Testis (tissue), 2 donors: Measurements from ENCODE around the gene SSBP1.

ENCODE experiments used
- POLR2A ChIP-seq: fragments of 450-650 bp; IDR thresholded peaks from one replicate; pipeline ENCODE4 v1.6.1; 2017; ENCODE audit warnings: antibody characterized with exemption, mild to moderate bottlenecking, moderate library complexity
- TF ChIP-seq, protein P1 (sequence below), 3 experiments: fragments of 450-650 bp in 2 of 3; fragments of 200-600 bp in 1 of 3; sonication (generic) in 1 of 3; IDR thresholded peaks; one replicate each; pipeline ENCODE4 v1.5.1; 2016 to 2019; ENCODE audit warnings: antibody characterized with exemption in 3 of 3, mild to moderate bottlenecking in 2 of 3, moderate library complexity in 1 of 3

- TF ChIP-seq, protein P1, sequence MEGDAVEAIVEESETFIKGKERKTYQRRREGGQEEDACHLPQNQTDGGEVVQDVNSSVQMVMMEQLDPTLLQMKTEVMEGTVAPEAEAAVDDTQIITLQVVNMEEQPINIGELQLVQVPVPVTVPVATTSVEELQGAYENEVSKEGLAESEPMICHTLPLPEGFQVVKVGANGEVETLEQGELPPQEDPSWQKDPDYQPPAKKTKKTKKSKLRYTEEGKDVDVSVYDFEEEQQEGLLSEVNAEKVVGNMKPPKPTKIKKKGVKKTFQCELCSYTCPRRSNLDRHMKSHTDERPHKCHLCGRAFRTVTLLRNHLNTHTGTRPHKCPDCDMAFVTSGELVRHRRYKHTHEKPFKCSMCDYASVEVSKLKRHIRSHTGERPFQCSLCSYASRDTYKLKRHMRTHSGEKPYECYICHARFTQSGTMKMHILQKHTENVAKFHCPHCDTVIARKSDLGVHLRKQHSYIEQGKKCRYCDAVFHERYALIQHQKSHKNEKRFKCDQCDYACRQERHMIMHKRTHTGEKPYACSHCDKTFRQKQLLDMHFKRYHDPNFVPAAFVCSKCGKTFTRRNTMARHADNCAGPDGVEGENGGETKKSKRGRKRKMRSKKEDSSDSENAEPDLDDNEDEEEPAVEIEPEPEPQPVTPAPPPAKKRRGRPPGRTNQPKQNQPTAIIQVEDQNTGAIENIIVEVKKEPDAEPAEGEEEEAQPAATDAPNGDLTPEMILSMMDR (IDR thresholded peaks at IDR 0.05): no peak
- no peak for TF ChIP-seq POLR2A
Observed at GRCh38 chr7:141702892-141703291, 35.3 kb upstream of the SSBP1 start.
